Type B pancreatic cell (in vitro differentiated cells): ENCODE data around the gene SLC25A47. TPM values are rescaled to one million over a fixed set of nuclear protein-coding genes. Genes with fewer than 3 reads are reported as not detected.
"Not testable (repeated sequence)": the region's sequence is repeated elsewhere in the genome, so short reads cannot be mapped to it uniquely, and the experiment has no call there.

Experiments
- DNase-seq: peaks from one replicate; pipeline ENCODE4 v3.0.0; 2021; ENCODE audit warnings: mixed read lengths; ENCODE audit not compliant: unreplicated experiment; ENCODE audit errors: extremely low spot score
- H3K27ac Mint-ChIP-seq: 2 replicates; pipeline ENCODE4 v1.8.0; 2021; ENCODE audit warnings: mild to moderate bottlenecking, mixed read lengths
- H3K27me3 Mint-ChIP-seq: 2 replicates; pipeline ENCODE4 v1.8.0; 2021; ENCODE audit warnings: mixed read lengths
- H3K36me3 Mint-ChIP-seq: 2 replicates; pipeline ENCODE4 v1.8.0; 2021; ENCODE audit warnings: mixed read lengths
- H3K4me1 Mint-ChIP-seq: one replicate; pipeline ENCODE4 v1.8.0; 2021; ENCODE audit warnings: mixed read lengths; ENCODE audit not compliant: unreplicated experiment
- H3K4me3 Mint-ChIP-seq: 2 replicates; pipeline ENCODE4 v1.8.0; 2021; ENCODE audit warnings: mild to moderate bottlenecking, mixed read lengths
- H3K9me3 Mint-ChIP-seq: 2 replicates; pipeline ENCODE4 v1.8.0; 2021; ENCODE audit warnings: mixed read lengths
- total RNA-seq: library from RNA; stranded (reverse); gene quantifications from 2 replicates; pipeline ENCODE4 v1.2.1, GENCODE V29; 2021; ENCODE audit warnings: low replicate concordance
- TF ChIP-seq, protein P1 (sequence below): fragments of 200-600 bp; sonication (generic); conservative IDR thresholded peaks from 2 replicates; pipeline ENCODE4 v1.5.0; 2021; ENCODE audit warnings: antibody characterized with exemption, mild to moderate bottlenecking

SLC25A47 gene
- total RNA-seq, 1 donor from 2014 or later, result not detected

DNA sequence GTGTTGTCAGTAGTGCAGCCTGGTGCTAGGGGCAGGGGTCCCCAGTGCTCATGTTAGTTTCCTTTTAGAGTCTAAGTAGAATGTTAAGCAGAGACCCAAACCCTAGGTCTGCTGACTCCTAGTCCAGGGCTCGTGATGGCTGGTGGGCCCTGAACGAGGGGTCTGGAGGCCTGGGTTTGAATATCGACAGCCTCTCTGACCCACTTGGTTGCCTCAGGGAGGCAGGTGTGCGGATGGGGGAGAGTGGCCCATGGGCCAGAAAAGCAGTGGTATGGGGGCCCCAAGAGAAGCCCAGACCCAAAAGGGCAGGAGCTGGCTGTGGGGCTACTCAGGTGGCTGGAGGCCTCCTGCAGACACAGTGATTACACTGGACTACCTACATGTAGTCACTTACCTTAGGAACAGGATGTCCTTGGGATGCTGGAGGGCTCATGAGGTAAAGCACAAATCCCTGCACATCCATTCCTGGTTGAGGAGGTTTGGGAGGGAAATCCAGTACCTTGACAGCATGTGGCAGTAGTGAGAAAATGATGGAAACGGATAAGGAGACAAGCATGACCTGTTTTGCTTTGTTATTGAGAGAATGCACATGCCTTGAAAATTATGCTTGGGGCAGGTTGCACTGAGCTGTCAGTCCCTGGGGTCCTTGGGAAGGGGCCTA lies 15.2 kb upstream of the SLC25A47 start:
- H3K9me3 Mint-ChIP-seq, result no peaks in the 10 kb centered on the region
- H3K27me3 Mint-ChIP-seq, result peaks cover 5% of the 10 kb centered on the region
- H3K36me3 Mint-ChIP-seq, result peaks cover under 1% of the 10 kb centered on the region
- peak overlapping the region; percentile 92 for H3K4me3 Mint-ChIP-seq
- H3K4me1 Mint-ChIP-seq, result peaks cover 51% of the 10 kb centered on the region
- DNase-seq, result no peak
- TF ChIP-seq, protein P1, sequence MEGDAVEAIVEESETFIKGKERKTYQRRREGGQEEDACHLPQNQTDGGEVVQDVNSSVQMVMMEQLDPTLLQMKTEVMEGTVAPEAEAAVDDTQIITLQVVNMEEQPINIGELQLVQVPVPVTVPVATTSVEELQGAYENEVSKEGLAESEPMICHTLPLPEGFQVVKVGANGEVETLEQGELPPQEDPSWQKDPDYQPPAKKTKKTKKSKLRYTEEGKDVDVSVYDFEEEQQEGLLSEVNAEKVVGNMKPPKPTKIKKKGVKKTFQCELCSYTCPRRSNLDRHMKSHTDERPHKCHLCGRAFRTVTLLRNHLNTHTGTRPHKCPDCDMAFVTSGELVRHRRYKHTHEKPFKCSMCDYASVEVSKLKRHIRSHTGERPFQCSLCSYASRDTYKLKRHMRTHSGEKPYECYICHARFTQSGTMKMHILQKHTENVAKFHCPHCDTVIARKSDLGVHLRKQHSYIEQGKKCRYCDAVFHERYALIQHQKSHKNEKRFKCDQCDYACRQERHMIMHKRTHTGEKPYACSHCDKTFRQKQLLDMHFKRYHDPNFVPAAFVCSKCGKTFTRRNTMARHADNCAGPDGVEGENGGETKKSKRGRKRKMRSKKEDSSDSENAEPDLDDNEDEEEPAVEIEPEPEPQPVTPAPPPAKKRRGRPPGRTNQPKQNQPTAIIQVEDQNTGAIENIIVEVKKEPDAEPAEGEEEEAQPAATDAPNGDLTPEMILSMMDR, result no peak
- H3K27ac Mint-ChIP-seq, result peak overlapping the region; percentile 72

DNA sequence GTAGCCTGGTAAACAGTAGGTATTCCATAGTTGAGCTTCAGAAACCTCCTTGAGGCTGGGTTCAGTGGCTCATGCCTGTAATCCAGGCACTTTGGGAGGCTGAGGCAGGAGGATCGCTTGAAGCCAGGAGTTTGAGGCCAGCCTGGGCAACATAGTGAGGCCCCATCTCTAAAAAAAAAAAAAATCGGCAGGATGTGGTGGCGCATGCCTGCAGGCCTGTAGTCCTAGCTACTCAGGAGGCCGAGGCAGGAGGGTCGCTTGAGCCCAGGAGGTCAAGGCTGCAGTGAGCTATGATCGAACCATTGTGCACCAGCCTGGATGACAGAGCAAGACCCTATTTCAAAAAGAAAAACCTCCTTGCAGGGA lies 14.7 kb upstream of the SLC25A47 start:
- not testable (repeated sequence) for H3K36me3 Mint-ChIP-seq, H3K9me3 Mint-ChIP-seq, DNase-seq, H3K27me3 Mint-ChIP-seq
- peaks cover 46% of the 10 kb centered on the region for H3K4me1 Mint-ChIP-seq
- peak overlapping the region; percentile 92 for H3K4me3 Mint-ChIP-seq
- H3K27ac Mint-ChIP-seq, result peak overlapping the region; percentile 72

DNA sequence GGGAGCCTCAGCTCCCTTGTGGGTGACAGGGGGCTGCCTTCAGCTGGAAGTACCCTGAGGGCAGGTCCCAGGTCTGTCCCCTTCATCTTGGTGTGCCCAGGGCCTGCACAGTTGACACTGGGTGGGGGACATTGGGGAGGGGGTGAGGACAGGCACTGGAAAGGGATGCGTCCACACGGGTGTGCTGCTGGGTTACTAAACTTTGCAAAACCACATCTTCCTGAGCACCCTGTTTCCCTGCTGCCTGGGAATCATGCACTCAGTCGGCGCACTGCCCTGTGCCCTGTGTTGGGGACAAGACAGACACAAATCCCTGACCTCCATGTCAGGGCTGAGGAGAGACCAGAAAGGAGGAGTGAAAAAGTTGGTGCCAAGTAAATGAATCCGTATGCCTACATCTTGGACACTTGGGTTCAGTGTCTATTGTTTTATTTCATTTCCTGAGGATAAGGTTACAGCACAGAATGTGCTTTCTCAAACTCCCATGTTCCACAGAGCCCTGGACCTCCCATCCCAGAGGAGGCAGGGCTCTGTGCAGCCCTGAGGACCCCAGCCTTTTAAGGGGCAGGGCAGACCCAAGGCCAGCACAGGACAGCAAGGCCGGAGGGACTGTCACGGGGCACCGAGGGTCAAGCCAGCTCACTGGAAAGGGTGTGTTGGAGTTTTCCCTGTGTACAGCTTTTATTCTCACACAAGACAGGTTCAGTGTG lies 14.0 kb upstream of the SLC25A47 start:
- peaks cover 5% of the 10 kb centered on the region for H3K27me3 Mint-ChIP-seq

DNA sequence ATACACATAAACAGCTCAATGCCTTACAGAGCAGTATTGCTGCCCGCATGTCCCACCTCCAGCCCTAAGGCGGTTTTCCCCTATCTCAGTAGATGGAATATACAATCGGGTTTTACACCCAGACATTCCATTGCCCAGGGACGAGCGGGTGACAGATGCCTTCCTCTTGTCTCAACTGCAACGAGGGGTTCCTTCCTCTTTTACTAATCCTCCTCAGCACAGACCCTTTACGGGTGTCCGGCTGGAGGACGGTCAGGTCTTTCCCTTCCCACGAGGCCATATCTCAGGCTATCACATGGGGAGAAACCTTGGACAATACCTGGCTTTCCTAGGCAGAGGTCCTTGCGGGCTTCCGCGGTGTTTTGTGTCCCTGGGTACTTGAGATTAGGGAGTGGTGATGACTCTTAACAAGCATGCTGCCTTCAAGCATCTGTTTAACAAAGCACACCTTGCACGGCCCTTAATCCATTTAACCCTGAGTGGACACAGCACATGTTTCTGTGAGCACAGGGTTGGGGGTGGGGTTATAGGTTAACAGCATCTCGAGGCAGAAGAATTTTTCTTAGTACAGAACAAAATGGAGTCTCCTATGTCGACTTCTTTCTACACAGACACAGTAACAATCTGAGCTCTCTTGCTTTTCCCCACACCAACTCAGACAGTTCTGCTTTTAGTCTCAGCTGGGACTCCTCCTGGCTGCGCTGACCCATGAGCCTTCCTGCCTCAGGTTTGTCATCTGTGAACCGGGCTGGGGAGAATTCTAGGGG lies 10.8 kb upstream of the SLC25A47 start:
- peaks cover 39% of the 10 kb centered on the region for H3K4me1 Mint-ChIP-seq
- H3K27ac Mint-ChIP-seq, result peak overlapping the region; percentile 21
- H3K27me3 Mint-ChIP-seq, DNase-seq, H3K9me3 Mint-ChIP-seq, H3K36me3 Mint-ChIP-seq: not testable (repeated sequence)
- H3K4me3 Mint-ChIP-seq, result peak overlapping the region; percentile 44

More for the DNA sequence above, 14.0 kb upstream of the SLC25A47 start:
- TF ChIP-seq, protein P1, result no peak
- Mint-ChIP-seq H3K9me3 (no peaks in the 10 kb centered on the region), H3K36me3 (no peaks in the 10 kb centered on the region), H3K4me1 (peaks cover 46% of the 10 kb centered on the region), H3K4me3 (peak overlapping the region; percentile 44), H3K27ac (no peak overlapping the region)
- no peak for DNase-seq

DNA sequence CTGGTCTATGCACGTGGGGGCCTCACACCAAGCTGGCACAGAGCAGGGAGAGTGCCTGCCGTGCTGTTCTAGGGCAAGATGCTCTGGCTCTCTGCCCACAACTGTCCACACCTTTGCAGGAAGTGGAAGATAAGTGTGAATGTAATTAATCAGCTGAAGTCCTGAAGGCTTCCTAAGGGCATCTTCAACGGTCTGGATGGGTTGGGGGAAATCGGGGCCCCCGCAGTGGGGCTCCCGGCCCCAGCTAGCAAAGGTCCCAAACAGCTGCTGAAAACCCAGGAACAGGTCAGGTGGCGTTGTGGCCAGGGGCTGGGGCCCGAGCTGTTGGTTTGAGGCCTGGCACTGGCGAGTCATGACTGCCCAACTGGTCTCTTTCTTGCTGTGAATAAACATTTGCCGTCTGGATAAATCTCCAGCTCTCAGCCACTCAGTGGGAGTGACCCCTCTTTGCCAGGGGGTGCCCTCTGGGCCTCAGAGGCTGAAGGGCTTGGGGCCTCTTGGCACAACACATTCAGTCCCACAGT lies 10.2 kb upstream of the SLC25A47 start:
- TF ChIP-seq, protein P1, result no peak

DNA sequence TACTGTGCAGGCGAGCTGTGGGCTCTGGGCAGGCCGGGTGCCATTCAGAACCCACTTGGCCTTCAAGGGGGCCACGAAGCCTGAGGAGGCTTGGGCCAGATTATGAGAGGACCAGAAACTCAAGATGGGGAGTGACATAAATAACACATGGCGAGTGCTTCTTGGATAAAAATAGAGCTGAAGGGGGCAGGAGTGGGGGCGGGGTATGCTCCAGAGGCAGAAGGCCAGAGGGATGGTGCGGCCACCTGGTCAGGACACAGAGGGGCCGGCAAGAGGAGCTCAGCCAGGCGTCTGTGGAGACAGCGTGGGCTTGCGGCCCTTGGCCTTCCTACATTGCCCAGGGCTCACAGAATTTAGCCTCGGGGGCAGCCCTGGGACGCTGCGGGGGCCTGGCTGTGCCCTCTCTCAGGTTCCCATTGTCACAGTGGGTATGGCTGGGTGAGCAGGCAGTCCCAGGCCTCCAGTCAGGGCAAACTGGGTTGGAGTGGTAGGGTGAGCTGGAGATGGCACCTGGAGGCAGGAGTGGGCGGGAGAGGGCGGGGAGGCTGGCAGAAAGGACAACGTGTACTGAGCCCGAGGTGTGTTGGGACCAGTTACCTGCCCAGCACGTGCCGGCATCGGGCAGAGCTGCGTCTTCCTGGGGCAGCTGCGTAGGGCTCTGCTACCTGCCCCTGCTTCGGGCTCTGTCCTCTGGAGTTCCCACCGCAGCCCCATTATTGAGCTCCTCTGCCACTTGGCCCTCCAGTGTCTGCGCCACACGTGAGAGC lies 9.5 kb upstream of the SLC25A47 start:
- H3K9me3 Mint-ChIP-seq, result no peaks in the 10 kb centered on the region
- TF ChIP-seq, protein P1, result no peak
- peaks cover 5% of the 10 kb centered on the region for H3K27me3 Mint-ChIP-seq
- H3K4me3 Mint-ChIP-seq, result no peak overlapping the region
- peaks cover 26% of the 10 kb centered on the region for H3K4me1 Mint-ChIP-seq
- DNase-seq, result no peak
- no peak overlapping the region for H3K27ac Mint-ChIP-seq
- no peaks in the 10 kb centered on the region for H3K36me3 Mint-ChIP-seq

More for the DNA sequence above, 10.2 kb upstream of the SLC25A47 start:
- Mint-ChIP-seq H3K4me1 (peaks cover 33% of the 10 kb centered on the region), H3K27ac (no peak overlapping the region), H3K9me3 (no peaks in the 10 kb centered on the region), H3K4me3 (no peak overlapping the region), H3K36me3 (no peaks in the 10 kb centered on the region), H3K27me3 (peaks cover 5% of the 10 kb centered on the region)
- DNase-seq, result no peak
